SKM-1 (cell line): ENCODE results near the gene SNAPC2.
"Not testable (repeated sequence)": the region's sequence is repeated elsewhere in the genome, so short reads cannot be mapped to it uniquely, and the experiment has no call there.

Experiments
- DNase-seq: peaks from one replicate; lab custom pipeline; 2025; ENCODE audit not compliant: unreplicated experiment; lab: John Stamatoyannopoulos, UW

SNAPC2 gene

DNA sequence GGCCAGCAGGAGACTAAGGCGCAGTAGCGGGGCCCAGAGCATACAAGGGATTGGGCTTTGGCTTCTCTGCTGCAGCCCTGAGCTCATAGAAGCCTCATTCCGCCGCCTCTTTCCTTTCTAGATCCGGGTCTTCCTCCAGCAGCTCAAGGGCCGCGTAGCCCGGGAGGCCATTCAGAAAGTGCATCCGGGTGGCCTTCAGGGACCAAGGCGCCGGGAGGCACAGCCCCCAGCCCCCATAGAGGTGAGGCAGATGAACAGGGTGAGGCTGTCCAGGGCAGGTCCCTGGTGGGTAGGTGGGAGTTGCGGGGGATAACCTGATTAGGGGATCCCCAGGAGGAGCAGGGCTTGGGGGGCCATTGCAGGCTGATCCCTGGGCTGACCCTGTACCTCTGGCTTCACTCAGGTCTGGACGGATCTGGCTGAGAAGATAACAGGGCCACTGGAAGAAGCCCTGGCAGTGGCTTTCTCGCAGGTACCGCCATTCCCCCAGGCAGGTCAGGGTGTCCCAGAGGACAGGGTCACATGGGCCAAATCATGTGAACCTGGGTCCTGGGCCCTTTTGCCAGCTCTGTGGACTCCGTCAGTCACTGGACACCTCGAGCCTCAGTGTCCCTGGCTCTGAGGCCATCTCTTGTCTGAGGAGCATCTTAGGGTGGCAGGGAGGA lies 1.3 kb downstream of the SNAPC2 start:
- DNase-seq = no peak

DNA sequence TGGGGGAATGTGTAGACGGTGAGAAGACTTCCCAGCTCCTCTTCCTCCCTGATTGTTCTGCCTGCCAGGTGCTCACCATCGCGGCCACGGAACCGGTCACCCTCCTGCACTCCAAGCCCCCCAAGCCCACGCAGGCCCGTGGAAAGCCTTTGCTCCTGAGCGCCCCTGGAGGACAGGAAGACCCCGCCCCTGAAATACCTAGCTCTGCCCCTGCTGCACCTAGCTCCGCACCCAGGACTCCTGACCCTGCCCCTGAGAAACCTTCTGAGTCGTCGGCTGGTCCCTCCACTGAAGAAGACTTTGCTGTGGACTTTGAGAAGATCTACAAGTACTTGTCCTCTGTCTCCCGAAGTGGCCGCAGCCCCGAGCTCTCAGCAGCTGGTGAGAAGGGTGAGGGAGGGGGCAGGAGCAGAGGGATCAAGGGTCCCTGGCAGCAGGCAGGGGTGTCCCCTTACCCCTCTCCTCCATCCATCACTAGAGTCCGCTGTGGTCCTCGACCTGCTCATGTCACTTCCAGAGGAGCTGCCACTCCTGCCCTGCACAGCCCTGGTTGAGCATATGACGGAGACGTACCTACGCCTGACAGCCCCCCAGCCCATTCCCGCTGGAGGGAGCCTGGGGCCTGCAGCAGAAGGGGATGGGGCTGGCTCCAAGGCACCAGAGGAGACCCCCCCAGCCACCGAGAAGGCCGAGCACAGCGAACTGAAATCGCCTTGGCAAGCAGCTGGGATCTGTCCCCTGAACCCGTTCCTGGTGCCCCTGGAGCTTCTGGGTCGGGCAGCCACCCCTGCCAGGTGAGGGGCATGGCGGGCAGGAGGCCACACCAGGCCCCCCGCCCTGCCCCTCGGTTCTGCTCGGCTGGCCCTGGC lies 2.1 kb downstream of the SNAPC2 start:
- no peak for DNase-seq

DNA sequence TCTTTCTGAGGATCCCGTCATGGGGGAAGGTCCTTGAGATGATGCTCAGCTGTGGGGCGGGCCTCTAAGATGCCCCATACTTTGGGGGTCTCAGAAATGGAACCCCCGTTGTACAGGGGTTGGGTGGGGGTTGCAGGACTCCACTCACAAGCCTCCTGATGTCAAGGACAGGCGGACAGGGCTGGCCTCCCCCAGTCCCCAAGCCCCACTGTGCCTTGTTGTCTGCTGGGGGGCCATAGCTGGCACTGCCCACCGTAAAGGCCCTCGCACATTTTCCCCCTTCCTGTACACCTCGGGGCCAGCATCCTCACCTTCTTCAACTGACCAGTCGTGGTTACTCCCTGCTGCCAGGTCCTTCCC lies 2.7 kb downstream of the SNAPC2 start:
- no peak for DNase-seq

DNA sequence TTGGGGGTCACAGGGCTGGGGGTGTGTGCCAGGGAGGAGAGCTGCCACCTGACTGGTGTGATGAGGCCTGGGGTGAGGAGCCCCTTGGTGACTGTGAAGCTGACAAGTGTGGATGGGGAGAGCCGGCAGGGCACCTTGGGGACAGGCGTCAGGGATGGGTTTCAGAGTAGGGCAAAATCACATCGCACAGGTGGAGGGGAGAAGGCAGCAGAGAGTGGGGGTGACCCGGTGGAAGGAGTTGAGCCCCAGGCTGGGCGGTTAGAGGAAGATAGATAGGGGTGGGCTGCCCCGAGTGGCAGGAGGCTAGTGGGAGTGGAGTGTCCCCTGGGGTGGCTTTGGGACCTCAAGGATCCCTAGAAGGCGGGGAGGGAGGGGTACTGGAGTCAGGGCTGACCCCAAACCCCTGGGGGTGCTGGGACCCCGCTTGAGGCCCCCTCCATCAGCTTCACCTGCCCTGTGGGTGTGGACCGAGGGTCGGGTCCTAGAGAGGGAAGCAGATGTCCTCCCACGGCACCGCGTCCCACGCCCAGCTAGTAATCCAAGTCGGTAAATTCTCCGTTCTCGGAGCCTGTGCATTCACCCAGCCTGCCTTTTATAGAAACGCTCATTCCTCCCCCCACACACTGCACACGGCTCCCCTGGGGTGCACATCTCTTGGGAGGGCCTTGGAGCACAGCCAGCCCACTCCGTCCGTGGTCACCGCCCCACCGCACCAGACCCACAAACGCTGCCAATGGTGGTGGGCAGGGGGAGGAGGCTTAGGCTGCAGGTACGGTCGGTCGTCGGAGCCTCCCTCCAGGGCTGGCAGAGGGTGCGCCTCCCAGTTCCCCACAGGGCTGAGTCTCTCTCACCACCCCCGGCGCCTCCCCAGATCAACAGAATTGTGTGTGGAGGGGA lies 3.4 kb downstream of the SNAPC2 start:
- no peak for DNase-seq

- no peak for DNase-seq
Observed at GRCh38 chr19:7924241-7924640, 4.1 kb downstream of the SNAPC2 start.

DNA sequence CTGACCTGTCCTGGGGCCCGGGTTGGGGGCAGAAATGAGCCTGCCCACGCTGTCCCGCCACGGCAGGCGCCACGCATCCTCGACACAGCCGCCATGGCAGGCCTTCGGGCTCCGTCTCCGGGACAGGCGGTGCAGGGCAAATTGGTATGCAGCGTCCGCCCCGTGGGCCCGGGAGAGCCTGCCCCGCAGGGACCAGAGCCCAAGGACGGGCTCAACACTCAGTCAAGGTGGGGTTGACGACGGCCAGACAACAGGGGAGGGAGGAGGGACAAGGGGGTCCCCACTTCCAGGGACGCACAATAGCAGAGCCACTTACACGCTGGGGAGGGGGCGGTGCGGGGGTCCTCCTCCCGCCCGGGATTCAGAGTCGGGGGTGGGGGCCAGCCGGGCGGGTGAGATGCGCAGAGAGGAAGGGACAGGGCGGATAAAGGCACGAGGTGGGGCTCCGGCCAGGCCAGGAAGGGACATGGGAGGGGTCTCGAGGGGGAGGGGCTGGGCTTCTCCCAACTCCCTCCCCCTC lies 4.6 kb downstream of the SNAPC2 start:
- no peak for DNase-seq

DNA sequence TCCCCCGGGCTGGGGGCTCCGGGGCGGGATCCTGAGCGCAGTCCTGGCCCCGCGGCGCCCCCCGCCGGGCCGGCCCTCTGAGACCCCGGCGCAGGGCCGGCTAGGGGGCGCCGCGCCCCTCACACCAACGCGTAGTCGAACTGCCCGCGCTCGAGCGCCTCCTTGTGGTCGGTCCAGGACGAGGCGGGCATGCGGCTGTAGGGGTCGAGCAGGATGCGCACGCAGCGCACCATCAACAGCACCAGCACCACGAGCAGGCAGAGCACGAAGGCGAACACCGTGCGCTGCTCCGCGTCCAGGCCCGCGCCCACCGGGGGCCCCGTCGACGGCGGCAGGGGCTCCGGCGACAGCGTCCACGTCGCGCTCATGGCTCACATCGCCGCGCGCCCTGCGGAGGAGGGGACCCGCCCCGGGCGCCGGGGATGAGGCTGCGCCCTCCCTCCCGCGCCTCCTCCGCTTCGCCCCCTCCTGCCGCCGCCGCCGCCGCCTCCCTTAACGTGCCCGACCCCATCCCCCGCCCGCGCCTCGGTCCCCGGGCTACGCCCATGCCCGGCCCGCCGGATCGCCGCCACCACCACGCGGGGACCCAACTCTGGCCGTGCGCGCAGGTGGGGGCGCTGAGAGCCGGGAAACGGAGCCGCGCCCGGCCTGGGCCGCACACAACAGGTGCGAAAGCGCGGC lies 5.2 kb downstream of the SNAPC2 start:
- DNase-seq = peak; percentile 52

DNA sequence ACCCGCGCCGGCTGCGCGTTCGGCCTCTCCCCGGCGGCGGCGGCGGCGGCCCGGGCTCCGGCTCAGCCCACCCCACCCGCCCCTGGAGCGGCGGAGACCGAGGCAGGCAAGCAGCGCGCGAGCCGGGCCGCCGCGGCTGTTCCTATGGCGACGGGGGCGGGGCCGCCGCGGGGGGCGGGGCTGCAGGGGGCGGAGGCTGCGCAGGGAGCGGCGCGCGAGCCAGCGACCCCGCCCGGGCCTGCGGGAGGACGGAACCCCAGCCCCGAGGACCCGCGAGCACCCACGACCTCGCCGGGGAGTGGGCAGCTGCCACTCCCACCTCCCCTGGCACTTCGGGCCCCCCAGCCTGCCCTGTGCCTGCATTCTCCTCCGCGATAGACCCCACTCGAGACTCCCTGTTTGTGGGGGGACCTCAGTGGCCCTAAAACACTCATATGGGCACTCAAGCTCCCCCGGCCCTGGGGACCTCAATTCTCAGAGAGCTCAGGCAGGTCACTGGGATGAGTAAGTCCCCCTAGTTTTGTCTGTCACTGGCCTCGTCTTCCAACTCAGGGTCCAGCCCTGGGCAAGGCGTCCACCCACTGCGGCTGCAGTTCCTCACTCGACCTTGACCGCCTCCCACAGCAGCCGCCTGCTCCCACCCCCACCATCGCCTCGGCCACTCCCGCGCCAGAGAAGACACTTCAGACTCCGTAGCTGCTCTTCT lies 6.0 kb downstream of the SNAPC2 start, which contains the start of gene CTXN1:
Gene CTXN1, minus strand, starts transcription at position 115 of the 706 bp plus-strand sequence. CDS start 597 bp downstream, outside the sequence.
- no peak for DNase-seq

DNA sequence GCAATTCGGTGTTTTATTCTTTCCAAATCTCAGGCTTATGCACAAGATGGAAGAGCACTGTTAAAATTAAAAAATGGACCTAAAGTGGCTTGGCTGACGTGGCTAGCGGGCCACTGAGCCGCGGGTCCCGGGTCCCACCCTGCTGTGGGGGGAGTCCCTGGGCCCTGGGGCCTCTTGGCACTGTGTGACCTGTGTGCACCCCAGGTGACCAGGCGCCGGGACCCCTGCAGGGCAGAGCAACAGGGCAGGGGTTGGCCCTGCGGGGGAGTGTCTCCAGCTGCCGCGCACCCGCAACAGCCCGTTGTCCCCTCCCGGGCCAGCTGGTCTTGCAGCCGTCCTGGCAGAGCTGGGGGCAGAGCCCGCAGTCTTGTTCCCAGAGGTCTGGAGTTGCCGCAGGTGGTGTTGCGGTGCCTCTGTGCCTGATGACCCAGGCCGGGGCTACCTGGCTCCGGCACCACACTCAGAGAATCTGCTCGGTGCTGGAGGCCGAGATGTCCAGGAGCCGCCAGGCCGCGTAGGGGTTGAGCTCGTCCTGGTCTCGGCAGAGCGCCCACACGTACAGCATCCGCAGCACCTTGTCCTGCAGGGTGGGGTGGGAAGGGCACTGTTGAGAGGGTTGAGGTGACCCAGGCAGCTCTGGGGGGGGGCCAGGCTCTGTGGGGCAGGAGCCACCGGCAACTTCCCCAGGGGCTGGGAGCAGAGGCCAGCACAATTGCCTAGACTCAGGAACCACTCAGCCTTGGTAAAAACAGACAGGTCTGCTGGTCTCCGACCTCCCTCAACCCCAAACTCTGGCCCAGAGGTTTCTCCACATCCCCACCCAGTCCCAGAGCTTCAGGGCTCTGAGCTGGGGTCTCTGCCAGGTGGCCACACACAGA lies 6.8 kb downstream of the SNAPC2 start:
- no peak for DNase-seq

- no peak for DNase-seq
Observed at GRCh38 chr19:7927605-7928333, 7.6 kb downstream of the SNAPC2 start.

DNA sequence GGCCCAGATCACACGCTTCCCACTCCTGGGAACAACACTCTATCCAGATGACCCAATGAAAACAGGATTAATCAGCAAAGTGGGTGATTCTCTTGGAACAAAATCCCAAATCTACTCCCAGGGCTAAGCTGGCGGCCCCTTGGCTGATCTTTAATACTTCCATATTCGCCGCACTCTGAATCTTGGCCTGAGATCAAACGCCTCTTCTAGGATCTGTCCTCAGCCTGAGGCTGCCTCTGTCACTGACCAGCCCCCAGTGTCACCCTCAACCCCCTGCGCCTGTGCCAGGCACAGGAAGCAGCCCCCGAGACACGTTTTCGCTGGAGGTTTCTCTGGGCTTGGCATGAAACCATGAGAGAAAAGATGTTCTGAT lies 8.2 kb downstream of the SNAPC2 start:
- no peak for DNase-seq

- DNase-seq = no peak
Observed at GRCh38 chr19:7928741-7929701, 8.9 kb downstream of the SNAPC2 start.

- DNase-seq = not testable (repeated sequence)
Observed at GRCh38 chr19:7930030-7930429, 9.9 kb downstream of the SNAPC2 start.

- no peak for DNase-seq
Observed at GRCh38 chr19:7930765-7931164, 10.6 kb downstream of the SNAPC2 start.

DNA sequence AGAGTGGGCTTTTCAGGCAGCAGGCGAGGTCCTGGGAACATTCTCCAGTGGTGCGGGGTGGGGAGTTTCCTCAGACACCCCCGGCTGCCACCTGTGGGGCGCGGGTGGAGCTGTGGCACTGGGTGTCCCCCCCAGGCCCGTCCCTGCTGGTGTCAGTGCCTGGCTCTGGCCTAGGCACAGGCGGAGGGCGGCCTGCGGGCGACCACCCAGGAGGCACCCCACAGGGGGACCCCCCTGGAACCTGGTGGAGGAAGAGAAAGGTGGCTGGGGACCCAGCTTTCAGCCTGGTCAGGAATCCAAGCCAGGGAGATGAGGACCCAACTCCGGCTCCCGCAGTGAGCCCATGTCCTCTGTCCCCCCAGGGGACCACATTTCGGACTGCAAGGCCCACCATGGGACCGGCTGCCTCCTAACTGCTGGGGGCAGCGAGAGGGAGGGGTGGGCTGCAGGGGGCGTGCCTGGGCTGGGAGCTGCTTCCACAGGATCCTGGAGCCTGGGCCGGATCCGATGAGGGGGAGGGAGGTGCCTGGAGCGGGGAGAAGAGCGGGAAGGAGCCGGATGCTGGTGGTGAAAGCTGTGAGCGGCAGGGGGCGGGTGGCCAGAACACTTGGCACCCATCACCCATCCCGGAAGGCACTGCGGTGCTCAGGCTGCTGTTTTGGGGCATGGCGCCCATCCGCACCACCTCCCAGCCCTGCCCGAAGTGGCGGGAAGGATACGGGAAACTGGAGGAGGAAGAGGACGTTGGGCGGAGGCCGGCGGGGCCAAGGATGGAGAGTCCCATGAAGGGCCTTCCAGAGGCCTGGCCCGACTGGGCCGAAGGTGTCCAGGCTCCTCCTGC lies 11.3 kb downstream of the SNAPC2 start:
- DNase-seq = no peak

- no peak for DNase-seq
Observed at GRCh38 chr19:7932276-7932929, 12.3 kb downstream of the SNAPC2 start.
